BLaER1 (cell line): ENCODE measurements around the gene ADGB.
"Not testable (repeated sequence)": the region's sequence is repeated elsewhere in the genome, so short reads cannot be mapped to it uniquely, and the experiment has no call there.

Experiments
- H3K27ac ChIP-seq: shearing (Covaris generic); formaldehyde crosslinking; 2 replicates; pipeline ENCODE4 v1.8.1; 2022
- H3K27me3 ChIP-seq: shearing (Covaris generic); formaldehyde crosslinking; 2 replicates; pipeline ENCODE4 v1.8.1; 2022
- H3K36me3 ChIP-seq: shearing (Covaris generic); formaldehyde crosslinking; 2 replicates; pipeline ENCODE4 v1.8.1; 2022
- H3K4me1 ChIP-seq: shearing (Covaris generic); formaldehyde crosslinking; 2 replicates; pipeline ENCODE4 v1.8.1; 2022
- H3K4me2 ChIP-seq: shearing (Covaris generic); formaldehyde crosslinking; 2 replicates; pipeline ENCODE4 v1.8.1; 2022
- H3K4me3 ChIP-seq: shearing (Covaris generic); formaldehyde crosslinking; 2 replicates; pipeline ENCODE4 v1.8.1; 2022
- H3K9ac ChIP-seq: shearing (Covaris generic); formaldehyde crosslinking; 2 replicates; pipeline ENCODE4 v1.8.1; 2022
- H3K9me3 ChIP-seq: shearing (Covaris generic); formaldehyde crosslinking; 2 replicates; pipeline ENCODE4 v1.8.1; 2022
- H4K20me1 ChIP-seq: shearing (Covaris generic); formaldehyde crosslinking; 2 replicates; pipeline ENCODE4 v1.8.1; 2022
- Cebpa-rat ChIP-seq: shearing (Covaris generic); IDR thresholded peaks from 2 replicates; pipeline ENCODE4 v1.8.1; 2022

Gene ADGB

GRCh38 chr6:146829792-146830565 is 231.2 kb downstream of the ADGB start:
- Histone ChIP-seq H3K9me3 (no peaks in the 10 kb centered on the region), H3K27me3 (no peaks in the 10 kb centered on the region), H3K4me2 (no peak overlapping the region), H3K4me1 (no peaks in the 10 kb centered on the region), H3K27ac (no peak overlapping the region), H3K9ac (no peak overlapping the region), H3K36me3 (no peaks in the 10 kb centered on the region), H3K4me3 (no peak overlapping the region), H4K20me1 (no peaks in the 10 kb centered on the region)
- no peak for TF ChIP-seq Cebpa-rat

DNA sequence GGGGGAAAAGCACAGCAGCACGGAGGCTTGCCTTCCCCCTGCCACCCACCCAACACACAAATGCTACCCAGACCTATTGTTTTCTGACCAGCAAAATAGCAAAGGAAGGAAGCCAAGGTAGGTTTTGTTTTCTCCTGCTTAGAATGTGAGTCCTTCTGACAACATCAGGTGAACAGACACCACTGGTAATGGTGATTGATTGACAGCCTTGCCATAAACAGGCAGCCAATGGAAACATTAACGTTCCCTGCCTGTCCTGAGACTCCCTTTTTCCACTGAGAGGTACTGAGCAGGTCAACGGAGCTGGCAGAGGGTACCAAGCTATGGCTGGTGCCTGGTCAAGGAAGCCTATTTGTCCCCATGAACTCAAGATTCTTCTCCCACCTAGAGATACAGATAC is 234.4 kb downstream of the ADGB start:
- TF ChIP-seq Cebpa-rat = no peak
- no peaks in the 10 kb centered on the region for H3K36me3 ChIP-seq
- no peaks in the 10 kb centered on the region for H3K27me3 ChIP-seq
- H3K27ac ChIP-seq = no peak overlapping the region
- no peaks in the 10 kb centered on the region for H4K20me1 ChIP-seq
- H3K4me2 ChIP-seq = no peak overlapping the region
- H3K9ac ChIP-seq = no peak overlapping the region
- no peaks in the 10 kb centered on the region for H3K9me3 ChIP-seq
- H3K4me1 ChIP-seq = no peaks in the 10 kb centered on the region
- no peak overlapping the region for H3K4me3 ChIP-seq

GRCh38 chr6:146840216-146840615 is 241.4 kb downstream of the ADGB start:
- no peak overlapping the region for H3K4me3 ChIP-seq

DNA sequence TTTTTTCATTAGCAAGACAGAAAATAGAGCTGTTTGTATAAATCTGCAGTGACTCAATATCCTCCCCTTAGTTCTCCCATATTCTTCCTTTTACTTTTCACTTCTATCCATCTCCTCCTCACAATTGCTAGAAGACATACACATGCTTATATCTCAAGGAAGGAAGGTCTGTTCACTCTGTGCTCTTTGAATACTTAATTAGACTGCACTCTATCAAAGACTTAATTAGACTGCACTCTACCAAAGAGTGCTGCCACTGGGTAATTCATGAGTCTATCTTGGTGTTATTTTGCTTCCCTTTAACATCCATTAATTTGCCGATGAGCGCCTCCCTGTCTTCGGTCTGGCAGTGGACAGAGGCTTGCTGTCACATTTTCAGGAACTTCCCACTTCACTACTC is 241.9 kb downstream of the ADGB start:
- Histone ChIP-seq H4K20me1 (no peaks in the 10 kb centered on the region), H3K4me3 (no peak overlapping the region), H3K4me2 (no peak overlapping the region), H3K36me3 (no peaks in the 10 kb centered on the region), H3K9ac (no peak overlapping the region), H3K4me1 (no peaks in the 10 kb centered on the region), H3K27me3 (no peaks in the 10 kb centered on the region), H3K27ac (no peak overlapping the region), H3K9me3 (no peaks in the 10 kb centered on the region)
- no peak for TF ChIP-seq Cebpa-rat

More at GRCh38 chr6:146840216-146840615, 241.4 kb downstream of the ADGB start:
- H3K27me3 ChIP-seq = no peaks in the 10 kb centered on the region
- no peak overlapping the region for H3K9ac ChIP-seq
- no peaks in the 10 kb centered on the region for H3K9me3 ChIP-seq
- H3K4me1 ChIP-seq = no peaks in the 10 kb centered on the region
- no peak for TF ChIP-seq Cebpa-rat
- H4K20me1 ChIP-seq = no peaks in the 10 kb centered on the region
- no peaks in the 10 kb centered on the region for H3K36me3 ChIP-seq
- H3K27ac ChIP-seq = no peak overlapping the region
- no peak overlapping the region for H3K4me2 ChIP-seq

DNA sequence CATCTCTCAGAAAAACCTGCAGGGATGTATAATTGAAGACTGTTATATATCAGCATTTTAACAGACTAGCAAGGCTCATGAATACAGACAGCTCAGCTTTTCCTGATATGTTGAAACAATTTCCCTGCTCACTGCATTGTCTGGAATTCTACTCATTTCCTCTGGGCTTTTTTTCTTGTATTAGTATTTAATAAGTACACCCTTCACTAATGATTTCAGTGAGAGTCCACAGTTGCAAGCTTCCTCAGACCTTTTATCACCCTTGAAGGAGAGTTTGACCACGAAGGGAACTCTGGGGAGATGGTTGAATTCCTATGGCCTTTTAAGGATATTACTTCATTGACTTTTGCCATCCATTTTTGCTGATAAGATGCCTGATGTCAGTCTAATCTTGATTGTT is 248.7 kb downstream of the ADGB start:
- Histone ChIP-seq H3K4me2 (no peak overlapping the region), H3K4me1 (no peaks in the 10 kb centered on the region), H3K4me3 (no peak overlapping the region), H3K27me3 (no peaks in the 10 kb centered on the region), H4K20me1 (no peaks in the 10 kb centered on the region), H3K27ac (no peak overlapping the region), H3K36me3 (no peaks in the 10 kb centered on the region), H3K9ac (no peak overlapping the region), H3K9me3 (no peaks in the 10 kb centered on the region)
- TF ChIP-seq Cebpa-rat = no peak

GRCh38 chr6:146850238-146850896 is 251.6 kb downstream of the ADGB start:
- H3K4me3 ChIP-seq = no peak overlapping the region
- H4K20me1 ChIP-seq = no peaks in the 10 kb centered on the region
- H3K27me3 ChIP-seq = no peaks in the 10 kb centered on the region
- H3K27ac ChIP-seq = no peak overlapping the region
- TF ChIP-seq Cebpa-rat = no peak
- H3K4me1 ChIP-seq = no peaks in the 10 kb centered on the region
- H3K9me3 ChIP-seq = no peaks in the 10 kb centered on the region
- no peak overlapping the region for H3K9ac ChIP-seq
- no peak overlapping the region for H3K4me2 ChIP-seq
- H3K36me3 ChIP-seq = no peaks in the 10 kb centered on the region

GRCh38 chr6:146850981-146851380 is 252.2 kb downstream of the ADGB start:
- TF ChIP-seq Cebpa-rat = no peak
- no peaks in the 10 kb centered on the region for H4K20me1 ChIP-seq
- no peaks in the 10 kb centered on the region for H3K9me3 ChIP-seq
- H3K4me2 ChIP-seq = no peak overlapping the region
- no peaks in the 10 kb centered on the region for H3K4me1 ChIP-seq
- no peaks in the 10 kb centered on the region for H3K36me3 ChIP-seq
- no peak overlapping the region for H3K27ac ChIP-seq
- no peaks in the 10 kb centered on the region for H3K27me3 ChIP-seq
- H3K4me3 ChIP-seq = no peak overlapping the region
- H3K9ac ChIP-seq = no peak overlapping the region

DNA sequence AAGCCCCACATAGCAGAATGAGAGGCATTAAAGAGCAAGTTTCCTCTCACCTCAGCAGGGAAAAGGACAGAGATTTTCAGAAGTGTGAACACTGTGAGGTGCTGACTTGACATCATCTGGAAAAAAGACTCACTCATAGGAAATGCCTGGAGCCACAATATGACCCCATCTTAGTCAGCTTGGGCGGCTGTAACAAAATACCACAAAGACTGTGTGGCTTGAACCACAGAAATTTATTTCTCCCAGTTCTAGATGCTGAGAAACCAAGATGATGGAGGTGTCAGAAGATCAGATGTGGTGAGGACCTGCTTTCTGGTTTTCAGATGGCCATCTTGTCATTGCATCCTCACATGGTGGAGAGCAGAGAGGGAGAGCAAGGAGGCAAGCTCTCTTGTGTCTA is 253.1 kb downstream of the ADGB start:
- Histone ChIP-seq H4K20me1 (no peaks in the 10 kb centered on the region), H3K4me1 (no peaks in the 10 kb centered on the region), H3K9ac (no peak overlapping the region), H3K4me3 (no peak overlapping the region), H3K9me3 (no peaks in the 10 kb centered on the region), H3K36me3 (no peaks in the 10 kb centered on the region), H3K4me2 (no peak overlapping the region), H3K27me3 (no peaks in the 10 kb centered on the region), H3K27ac (no peak overlapping the region)
- no peak for TF ChIP-seq Cebpa-rat

DNA sequence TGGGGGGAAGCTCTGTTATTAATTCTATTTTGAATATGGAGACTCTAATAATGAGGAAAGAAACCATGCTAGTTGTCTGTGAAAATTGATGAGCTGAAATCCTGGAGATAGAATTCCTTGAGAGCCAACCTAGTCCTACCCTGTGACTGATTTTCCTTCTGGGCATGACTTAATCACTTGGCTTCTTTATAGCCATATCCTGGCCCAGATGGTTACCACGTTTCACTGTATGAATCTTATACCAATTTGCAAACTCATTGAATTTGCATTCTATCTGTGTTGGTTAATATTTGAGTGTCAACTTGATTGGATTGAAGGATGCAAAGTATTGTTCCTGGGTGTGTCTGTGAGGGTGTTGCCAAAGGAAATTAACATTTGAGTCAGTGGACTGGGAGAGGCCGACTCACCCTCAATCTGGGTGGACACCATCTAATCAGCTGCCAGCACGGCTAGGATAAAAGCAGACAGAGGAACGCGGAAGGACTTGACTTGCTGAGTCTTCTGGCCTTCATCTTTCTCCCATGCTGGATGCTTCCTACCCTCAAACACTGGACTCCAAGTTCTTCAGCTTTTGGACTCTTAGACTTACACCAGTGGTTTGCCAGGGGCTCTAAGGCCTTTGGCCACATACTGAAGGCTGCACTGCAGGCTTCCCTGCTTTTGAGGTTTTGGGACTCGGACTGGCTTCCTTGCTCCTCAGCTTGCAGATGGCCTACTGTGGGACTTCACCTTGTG is 255.9 kb downstream of the ADGB start:
- H3K27me3 ChIP-seq, H3K9ac ChIP-seq, H3K4me3 ChIP-seq, H3K4me2 ChIP-seq, H3K36me3 ChIP-seq, H3K27ac ChIP-seq, H3K4me1 ChIP-seq, H3K9me3 ChIP-seq, H4K20me1 ChIP-seq: not testable (repeated sequence)

DNA sequence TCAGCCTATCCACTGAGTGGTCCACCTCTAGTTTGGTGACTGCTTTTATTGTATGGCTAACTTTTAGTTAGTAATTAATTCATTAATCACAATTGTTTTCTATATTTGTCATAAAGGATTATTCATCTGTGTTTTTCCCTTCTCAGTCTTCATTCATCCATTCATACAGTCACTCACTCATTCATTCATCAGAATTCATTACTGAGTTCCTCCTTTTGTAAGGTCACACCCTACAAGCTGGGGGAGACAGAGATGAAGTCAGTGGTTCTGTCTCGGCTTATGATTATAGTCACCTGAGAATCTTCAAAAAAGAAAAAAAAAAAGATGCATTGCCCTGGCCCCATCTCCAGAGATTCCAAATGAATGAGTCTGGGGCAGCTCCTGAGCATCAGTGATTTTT is 257.1 kb downstream of the ADGB start:
- no peak for TF ChIP-seq Cebpa-rat
- Histone ChIP-seq H3K27me3 (no peaks in the 10 kb centered on the region), H3K9ac (no peak overlapping the region), H3K4me3 (no peak overlapping the region), H3K27ac (no peak overlapping the region), H3K36me3 (no peaks in the 10 kb centered on the region), H3K4me2 (no peak overlapping the region), H3K4me1 (no peaks in the 10 kb centered on the region), H3K9me3 (no peaks in the 10 kb centered on the region), H4K20me1 (no peaks in the 10 kb centered on the region)
